Measurements from ENCODE around the gene ERC1.

Gene ERC1

DNA sequence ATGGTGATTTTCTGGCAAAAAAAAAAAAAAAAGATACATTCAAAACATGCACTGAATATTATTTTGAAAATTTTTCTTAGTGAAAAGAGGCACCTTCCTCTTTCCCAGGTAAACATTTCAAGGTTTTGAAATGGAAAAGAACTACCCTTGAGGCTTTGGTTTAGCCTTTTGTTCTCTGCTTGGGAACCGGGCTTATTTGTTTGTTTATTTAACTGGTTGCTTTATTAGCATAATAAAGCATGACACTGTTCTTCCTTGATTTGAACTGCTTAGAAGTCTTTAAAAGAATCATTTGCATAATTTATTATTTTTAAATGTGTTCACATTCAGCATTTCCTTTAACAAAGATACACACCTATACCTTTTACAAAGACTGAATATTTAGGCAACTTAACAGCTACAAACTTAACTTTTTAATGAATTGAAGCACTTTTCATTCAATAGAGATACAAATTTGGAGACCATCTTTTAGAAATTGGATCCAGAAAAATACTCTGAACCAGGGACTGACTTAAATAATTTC, 428.9 kb downstream of the ERC1 start:
- DNase-seq, result no peak

DNA sequence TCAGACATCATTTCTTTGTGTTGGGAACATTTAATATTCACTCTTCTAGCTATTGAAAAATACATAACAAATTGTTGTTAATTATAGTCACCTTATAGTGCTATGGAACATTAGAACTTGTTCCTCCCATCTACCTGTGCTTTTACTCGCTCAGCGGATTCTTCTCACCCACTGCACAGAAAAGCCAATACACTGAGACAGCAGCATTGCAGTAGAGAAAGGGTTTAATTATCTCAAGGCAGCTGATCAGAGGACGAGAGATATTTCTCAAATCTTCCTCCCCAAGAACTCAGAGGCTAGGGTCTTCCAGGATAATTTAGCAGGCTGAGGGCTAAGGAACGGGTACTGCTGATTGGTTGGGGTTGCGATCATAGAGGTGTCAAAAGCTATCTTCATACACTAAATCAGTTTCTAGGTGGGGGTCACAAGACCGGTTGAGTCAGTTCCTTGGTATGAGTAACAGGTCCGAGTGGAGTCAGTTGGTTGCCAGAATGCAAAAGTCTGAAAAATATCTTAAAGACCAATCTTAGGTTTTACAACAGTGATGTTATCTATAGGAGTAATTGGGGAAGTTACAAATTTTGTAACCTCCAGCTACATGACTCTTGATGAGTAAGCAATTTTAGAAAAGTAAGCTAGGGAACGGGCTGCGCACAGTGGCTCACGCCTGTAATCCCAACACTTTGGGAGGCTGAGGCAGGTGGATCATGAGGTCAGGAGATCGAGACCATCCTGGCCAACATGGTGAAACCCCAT, 430.2 kb downstream of the ERC1 start:
- DNase-seq, result no peak

DNA sequence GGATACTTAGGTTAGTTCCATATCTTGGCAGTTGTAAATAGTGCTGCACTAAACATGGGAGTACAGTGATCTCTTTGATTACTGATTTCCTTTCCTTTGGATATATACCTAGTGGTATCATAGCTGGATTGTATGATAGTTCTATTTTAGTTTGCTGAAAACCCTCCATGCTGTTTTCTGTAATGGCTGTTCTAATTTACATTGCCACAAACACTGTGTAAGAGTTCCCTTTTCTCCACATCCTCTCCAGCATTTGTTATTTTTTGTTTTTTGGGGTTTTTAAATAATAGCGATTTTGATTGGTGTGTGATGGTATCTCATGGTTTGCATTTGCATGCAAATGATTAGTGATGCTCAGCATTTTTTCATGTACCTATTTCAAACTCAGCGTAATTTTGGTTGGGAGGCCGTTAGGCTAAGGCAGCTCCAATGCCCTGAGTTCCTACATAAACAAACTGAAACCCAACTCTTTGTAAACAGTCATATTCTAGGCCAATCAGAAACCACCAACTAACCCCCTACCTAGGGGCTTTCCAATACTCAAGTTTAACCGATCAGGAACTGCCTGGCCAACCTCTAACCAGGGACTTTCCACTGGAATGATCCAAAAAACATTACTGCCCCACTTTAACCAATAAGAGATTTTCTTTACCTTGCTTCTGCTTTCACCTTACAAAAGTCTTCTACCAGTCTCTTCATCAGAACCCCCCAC, 431.7 kb downstream of the ERC1 start:
- no peak for DNase-seq

DNA sequence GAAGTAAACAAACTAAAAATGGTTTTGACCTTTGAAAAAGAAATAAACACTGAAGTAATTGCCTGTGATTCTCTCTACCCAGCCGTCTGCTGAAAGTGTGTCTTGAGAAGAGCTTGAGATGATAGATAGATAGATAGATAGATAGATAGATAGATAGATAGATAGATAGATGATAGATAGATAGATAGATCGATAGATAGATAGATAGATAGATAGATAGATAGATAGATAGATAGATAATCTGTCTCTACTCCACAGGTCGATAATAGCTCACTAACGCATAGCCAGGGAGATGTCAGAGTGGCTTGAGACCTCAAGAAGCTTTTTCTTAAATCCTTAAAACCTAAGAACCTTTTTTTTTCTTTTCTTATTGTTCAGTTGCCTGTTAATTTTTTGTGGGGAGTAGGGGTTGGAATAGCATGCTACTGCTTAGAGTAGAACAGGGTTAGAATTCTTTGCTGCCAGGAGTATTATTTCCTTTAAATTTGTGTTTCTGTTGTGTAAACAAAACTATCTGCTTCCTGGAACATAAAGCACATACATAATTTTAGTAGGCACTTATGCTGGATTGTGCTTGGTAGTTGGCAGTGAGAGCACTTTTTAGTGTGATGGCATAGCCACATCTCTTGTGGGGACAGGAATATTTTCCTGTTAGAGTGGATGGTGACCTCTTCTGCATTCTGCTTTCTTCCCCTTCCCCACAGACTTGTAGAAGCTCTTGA, 433.8 kb downstream of the ERC1 start:
- no peak for DNase-seq

DNA sequence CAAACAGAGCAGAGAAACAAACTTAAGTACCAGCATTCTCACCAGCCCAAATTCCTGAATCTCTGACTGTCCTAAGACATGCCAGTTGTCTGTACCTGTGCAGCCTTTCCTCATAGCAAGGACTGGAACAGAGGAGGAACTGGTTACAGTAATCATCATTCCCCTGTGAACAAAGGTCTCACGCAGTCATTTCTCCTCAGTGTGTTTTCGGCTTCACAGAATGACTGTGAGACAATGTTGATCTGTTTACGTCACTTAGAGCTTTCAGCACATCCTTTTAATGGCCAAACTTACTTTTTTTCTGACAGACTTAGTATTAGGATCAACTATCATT, 434.3 kb downstream of the ERC1 start:
- DNase-seq, result no peak

DNA sequence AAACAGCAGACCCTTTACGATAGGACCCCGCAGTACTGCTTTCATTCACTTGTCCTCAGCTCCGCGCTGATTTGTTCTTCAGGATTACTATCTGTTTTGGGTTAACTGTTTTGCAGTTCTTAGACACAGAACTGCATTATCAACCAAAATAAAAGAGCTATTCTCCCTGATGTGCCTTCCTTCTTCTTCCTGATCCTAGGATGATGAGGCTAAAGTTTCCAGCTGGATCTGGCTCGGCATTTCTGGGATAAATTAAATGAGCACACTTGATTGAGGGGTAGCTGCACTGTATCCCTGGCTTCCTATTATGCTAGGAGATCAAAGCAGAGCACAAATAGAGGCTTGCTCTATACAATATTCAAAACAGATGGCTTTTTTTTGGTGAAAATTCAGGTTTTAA, 437.6 kb downstream of the ERC1 start:
- no peak for DNase-seq

DNA sequence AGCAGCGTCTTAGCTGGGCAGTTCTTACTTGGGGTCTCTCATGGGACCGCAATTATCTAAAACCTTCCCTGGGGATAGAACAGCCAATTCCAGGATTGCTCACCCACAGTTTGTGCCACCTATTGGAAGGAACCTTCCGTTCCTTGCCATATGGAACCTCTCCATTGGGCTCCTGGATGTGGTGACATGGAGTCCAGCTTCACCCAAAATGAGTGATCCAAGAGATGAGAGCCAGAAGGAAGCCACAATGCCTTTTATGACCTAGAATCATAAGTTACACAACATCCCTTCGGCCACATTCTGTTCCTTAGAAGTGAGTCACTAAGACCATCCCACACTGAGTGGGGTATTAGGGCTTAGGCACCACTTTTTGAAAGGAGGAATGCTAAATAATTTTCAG, 439.0 kb downstream of the ERC1 start:
- DNase-seq, result no peak

DNA sequence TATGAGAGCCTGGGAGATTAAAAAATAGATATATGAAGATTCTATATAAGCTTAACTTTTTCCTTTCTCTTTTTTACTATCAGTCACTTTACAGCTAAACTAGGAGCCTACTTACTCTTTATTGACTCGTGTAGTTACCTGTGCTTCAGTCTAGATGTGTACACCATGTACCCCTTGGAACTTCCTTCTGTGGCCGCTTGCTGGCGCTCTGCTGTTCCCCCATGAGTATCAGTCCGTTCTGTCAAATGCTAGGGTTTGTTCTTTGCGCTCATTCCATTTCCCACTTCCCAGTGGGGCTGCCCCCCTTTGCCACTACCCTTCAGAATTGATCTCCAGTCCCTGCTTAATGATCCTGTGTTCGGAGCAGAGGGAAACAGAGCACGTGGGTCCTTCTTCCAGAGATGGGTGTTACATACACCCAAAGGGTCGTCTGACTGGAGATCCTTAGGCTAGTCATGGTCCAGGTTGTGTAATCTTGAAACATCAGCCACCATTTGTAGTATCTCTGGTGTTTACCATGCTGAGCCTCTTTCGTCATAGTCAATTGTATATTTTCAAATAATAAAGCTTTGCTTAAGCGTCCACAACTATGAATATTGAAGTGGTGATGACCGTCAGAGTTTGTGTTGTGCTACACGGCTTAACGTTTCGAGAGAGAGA, 443.4 kb downstream of the ERC1 start:
- DNase-seq, result no peak

DNA sequence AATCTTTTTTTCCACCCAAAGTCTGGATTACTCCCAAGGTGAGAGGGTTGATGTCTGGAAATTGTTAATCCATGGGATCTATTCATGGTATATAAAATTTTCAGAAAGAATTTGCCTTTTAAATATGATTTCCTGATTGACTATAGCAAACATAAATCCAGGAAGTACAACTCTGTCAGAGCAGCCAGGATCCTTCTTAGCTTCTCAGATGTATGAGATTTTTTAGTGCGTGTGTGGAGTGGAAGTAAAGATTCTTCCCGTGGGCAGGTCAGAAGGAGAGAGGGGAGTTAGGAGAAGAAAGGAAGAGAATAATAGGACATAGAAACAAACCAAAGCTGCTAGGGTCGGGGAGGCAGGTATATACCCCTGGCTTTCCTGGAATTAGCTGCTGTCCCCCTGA, 444.0 kb downstream of the ERC1 start:
- DNase-seq, result no peak

DNA sequence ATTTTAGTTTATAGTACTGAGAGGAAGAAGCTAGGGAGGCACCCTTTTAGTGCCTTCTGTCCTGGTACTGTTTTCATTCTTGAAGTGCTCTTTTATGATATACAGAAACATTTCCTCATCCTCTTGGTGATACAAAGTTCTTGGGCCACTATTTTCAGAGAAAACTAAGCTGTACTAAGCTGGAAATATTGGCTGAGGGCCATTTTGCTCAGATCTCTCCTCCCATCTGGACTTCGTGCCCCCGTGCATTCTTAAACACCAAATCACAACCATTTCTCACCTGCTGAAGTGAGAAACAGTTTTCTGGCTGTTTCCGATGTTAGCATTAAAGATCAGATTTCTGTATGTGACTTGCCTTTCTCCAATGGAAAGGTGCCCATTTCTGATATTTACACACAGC, 444.4 kb downstream of the ERC1 start:
- no peak for DNase-seq

DNA sequence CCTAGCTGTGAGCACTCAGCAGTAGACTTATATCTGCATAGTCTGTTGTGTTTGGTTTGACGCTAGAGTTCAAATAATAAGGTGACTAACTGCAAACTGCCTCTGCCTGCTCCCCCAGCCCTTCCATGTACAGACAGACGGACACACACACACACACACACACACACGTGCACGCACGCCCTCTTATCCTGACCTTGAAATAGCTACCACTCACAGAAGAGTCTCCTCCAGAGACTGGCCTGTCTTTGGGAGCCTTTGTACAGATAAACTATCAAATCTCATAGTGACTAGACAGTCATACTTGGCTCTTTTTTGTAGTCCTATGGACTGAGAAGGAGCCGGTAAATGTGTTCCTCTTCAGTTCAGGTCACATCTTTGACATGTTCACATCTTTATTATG, 445.0 kb downstream of the ERC1 start:
- DNase-seq, result no peak

DNA sequence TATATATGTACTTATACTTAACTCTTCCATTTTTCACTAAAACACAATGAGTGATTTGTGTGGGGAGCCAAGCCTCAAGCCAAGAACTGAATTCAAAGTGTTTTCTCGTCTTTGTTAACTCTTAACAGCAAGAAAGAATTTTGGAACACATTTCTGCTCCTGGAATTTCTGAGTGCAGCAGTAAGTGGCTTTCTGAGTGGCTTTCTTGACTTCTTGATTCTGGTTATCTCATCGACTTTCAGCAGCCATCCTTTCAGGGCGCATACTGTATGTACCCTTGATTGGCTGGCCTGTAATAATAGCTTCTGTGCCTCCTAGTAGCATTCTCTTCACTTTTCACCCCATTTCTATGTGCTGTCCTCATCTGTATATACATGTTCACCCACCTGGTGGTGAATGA, 446.0 kb downstream of the ERC1 start:
- DNase-seq, result no peak

DNA sequence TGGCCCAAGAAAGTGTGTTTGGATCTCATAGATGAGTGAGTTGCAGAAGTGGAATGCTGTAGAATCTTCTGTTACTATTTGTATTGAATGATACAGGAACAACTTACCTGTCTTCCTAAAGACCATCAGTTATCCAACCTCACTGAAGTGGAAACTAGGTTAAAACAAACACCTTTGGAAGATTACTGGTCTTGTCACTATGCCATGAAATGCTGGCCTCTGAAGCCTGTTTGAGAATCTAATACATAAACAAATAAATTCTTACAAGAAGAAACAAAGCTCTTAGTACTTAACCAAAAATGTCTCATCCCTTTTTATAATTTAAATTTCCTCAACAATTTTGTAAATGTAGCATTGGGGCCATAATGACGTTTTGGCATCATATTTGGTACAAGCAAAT, 448.2 kb downstream of the ERC1 start:
- no peak for DNase-seq

DNA sequence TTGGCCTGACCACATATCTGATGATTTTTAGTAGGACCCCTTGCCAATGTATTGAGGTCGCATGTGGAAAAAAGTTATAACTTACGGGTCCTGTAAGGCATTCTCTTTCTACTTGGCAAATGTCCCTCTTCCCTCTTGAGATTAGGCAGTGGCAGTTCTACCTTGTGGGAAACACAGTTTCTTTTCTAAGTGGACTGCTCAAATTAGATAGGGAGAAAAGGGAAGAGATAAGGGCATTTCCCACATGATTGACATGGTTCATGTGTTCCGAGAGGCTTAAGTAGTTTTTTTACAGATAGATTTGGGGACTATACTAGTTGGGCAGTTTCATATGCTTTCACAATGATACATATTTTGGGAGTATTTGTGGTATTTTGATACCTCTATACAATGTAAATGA, 448.7 kb downstream of the ERC1 start:
- DNase-seq, result no peak

DNA sequence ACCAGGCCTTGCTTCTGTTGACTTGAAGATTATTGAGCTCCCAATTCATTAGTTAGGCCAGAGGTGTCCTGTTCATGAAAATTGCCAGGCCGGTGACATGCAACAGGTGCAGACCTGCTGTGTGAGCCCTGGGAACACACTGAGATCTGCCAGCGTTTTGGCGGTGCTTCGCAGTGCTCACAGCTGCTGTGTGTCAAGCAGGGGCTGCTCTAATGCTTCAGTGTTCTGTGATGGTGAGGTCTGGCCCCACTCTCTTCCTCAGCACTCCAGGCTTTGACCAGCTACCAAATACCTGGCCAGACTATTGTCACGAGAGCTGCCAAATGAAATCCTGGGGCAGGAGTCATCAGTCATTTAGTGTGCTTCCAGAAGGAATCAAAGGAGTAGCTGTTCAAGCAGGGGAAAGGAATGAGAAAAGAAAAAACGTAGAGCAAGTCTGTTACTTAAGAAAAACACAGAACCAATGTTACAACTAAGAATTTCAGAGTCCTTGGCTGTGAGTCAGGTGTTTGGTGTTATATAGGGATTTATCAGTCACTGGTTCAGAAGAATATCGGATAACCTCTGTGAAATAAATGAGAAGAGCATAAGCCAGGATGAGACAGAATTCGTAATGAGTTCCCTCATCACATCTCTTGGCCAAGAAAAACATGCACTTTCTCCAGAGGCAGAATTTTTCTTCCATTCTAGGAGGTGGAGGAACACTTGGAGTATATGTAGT, 452.6 kb downstream of the ERC1 start:
- DNase-seq, result no peak

DNA sequence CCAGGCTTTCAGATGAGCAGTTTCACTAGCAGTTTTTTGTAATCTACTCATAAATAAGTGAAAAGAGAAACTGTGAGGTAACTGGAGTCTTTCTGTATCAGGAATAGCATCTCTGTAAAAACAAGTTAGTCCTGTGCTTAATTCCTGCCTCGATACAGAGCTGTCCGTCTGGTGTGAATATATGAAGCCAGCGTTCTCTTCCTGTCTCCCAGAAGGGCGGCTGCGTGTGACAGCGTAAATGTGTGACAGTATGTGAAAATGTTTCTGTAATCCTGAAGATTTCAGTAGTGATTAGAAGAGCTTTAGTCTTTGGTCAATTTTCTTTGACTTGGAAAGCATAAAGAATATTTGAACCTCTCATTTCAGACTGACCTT, 453.1 kb downstream of the ERC1 start:
- no peak for DNase-seq

DNA sequence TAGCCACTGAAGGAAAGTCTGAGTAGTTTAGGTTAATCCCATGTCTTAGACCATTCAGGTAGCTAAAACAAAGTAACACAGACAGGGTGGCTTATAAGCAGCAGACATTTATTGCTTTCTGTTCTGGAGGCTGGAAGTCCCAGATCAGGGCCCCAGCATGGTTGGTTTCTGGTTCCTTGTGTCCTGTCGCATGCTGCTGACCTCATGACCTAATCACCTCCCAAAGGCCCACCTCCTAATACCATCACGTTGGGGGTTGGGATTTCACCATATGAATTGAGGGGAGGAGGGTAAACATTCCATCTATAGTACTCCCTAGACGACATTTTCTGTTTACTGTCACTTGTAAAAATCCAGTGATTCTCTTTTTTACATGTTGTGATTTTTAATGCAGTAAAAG, 454.8 kb downstream of the ERC1 start:
- no peak for DNase-seq

DNA sequence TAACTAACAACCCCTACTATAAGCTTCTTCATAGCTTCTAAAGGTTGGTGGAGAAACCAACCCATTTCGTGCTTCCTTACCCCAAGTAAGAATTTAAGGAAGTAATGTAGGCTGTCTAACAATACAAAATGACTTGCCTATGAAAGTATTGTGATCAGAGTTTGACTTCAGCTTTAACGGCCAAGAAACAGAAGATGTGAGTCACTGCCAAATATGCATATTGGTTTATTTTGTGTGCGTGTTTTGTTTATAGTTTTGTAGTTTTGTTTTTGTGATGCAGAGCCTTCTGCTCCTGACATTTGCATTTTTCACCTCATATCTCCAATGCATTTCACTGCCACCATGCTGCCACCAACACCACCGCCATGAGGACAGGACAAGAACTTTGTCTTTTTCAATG, 457.3 kb downstream of the ERC1 start:
- DNase-seq, result no peak

DNA sequence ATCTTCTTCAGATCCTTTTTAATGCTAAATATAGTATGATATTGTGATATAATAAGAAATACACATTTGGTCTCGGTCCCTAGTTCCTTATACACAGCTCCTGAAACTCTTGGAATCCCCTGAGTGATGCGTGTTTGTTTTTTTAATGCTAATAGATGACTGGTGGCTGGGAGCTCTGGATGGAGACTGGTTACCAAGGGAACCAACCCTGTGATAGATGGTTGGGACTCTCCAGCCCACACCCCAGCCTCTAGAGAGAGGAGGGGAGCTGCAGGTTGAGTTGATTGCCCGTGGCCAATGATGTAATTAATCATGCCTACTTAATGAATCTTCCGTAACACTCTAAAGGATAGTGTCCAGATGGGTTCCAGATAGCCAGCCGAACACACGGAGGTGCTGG, 462.8 kb downstream of the ERC1 start:
- no peak for DNase-seq

DNA sequence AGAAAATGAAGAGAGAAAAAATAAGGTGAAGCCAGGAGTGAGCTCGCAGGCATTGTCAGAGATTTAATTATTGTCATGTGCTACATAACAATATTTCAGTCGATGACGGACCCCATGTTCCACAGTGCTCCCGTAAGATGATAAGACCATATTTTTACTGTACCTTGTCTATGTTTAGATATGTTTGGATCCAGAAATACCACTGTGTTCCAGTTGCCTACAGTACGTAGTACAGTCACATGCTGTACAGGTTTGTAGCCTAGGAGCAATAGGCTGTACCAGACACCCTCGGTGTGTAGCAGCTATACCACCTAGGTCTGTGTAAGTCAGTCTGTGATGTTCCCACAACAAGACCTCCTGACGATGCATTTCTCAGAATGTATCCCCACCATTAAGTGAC, 465.9 kb downstream of the ERC1 start:
- DNase-seq, result no peak

DNA sequence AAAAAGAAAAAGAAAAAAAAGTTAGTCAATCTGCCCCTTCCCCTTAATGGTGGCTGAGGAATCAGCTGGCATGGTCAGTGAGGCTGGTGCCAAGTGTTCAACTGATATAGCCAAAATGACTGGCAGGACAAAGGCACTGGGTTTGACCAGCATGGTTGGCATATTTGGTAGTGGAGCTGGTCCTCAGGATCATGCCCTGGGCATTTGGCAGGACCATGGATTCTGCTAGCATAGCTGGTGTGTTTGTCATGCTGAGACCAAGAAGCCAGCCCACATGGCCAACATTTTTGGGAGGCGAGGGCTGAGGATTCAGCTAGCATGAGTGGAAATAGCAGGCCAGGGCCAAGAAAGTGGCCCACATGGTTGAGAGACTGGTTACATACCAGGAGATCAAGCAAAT, 466.9 kb downstream of the ERC1 start:
- no peak for DNase-seq

DNA sequence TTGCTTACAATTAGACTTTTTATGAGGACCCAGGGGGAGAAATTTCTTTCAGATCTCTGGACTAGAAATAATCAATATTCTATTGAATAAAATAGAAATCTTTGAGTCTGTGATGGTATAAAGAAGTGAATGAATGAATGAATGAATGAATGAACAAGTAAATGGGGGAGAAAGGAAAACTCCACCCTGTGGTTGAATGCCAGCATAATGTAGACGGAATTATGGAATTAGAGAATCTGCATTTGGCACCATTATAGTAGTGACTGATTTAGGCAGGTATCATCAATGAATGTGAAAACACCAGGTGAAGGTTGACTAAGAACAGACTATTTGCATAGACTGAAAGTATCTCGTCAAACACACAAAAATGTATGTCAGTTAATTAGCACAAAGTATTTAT, 468.3 kb downstream of the ERC1 start:
- DNase-seq, result no peak

Measured in DMS 273 treated with DMSO at 0.1 percent for 48 hours (cell line).